GM19023 (cell line): Measurements from ENCODE around the gene ERICH6.

Experiments
- ATAC-seq: cut with Tn5 transposase; IDR thresholded peaks from one replicate; pipeline ENCODE4 v1.9.1; 2021; ENCODE audit warnings: mild to moderate bottlenecking, moderate library complexity; ENCODE audit not compliant: unreplicated experiment

Gene ERICH6

DNA sequence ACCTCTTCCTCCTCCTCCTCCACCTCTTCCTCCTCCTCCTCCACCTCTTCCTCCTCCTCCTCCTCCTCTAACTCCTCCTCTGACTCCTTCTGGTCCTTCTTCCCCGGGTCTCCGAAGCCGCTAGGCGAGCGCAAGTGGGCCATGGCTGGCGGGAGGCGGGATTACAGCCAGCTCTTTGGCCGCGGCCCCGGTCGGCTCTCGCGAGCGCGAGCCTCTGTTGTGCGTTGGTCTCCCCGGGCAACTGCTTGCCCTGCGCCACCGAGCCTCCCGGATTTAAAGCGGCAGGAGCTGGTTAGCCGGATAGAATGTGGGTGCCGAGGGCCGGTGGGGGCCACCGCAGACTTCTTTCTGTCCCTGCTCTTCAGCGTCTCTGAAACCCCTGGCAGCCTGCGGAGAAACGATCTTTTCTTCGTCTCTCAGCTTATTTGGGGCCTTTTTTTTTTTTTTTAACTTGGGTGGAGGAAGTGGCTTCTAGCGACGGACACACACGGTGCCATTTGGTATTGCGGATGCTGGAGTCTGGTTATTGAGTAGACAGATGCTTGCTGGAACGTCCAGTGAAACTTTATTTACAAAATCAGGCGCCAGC lies at the start of gene ERICH6:
TSS of gene ERICH6 (minus strand) at position 165 of the 589 bp plus-strand sequence. CDS start at position 143, 22 bp downstream.
- peak; percentile 99 for ATAC-seq

DNA sequence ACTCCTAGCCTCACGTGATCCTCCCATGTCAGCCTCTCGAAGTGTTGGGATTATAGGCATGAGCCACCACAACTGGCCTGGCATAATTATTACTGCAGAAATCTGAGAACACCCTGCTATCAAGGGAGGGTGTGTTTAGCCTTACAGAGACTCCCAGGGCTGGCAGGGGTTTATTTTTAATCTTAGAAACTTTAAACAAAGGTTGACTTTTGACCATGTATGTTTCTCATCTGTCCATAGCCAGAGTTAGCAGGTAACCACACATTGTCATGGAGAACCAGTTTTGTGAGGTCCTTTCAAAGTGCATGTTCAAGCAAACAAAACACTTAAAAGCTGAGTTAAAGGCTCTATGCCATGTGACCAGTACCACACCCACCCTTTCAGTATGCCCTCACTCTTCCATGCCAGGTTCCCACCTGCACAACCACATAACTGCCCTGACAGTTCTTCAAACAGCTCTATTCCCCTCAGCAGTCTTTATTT lies 48.1 kb upstream of the ERICH6 start:
- no peak for ATAC-seq

DNA sequence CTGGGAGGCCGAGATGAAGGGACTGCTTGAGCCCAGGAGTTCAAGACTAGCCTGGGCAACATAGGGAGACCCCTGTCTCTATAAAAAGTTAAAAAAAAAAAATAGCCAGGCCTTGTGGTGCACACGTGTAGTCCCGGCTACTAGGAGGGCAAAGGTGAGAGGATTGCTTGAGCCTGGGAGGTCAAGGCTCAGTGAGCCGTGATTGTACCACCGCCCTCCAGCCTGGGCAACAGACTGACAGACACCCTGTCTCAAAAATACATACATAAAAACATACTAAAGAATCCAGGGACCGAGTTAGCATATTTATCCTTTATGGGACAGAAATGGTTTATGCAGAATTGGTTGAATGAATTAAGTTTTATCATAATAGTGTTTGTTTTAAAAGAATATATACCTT lies 45.5 kb upstream of the ERICH6 start:
- ATAC-seq, result no peak

DNA sequence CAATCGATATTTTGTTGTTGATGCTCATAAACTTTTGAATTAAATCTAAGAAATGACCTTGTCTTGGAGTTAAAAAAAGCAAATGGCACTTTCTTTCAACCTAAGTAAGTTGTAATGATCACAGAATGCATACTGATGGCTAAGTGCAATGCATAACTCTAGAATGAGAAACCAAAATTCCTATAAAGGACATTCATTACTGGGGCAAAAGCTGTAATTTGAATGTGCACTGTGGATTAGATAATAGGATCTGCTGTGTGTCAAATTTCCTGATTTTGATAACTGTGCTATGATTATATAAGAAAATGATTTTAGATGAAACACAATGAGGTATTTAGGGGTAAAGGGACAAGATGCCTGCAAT lies 44.9 kb upstream of the ERICH6 start:
- ATAC-seq, result no peak

DNA sequence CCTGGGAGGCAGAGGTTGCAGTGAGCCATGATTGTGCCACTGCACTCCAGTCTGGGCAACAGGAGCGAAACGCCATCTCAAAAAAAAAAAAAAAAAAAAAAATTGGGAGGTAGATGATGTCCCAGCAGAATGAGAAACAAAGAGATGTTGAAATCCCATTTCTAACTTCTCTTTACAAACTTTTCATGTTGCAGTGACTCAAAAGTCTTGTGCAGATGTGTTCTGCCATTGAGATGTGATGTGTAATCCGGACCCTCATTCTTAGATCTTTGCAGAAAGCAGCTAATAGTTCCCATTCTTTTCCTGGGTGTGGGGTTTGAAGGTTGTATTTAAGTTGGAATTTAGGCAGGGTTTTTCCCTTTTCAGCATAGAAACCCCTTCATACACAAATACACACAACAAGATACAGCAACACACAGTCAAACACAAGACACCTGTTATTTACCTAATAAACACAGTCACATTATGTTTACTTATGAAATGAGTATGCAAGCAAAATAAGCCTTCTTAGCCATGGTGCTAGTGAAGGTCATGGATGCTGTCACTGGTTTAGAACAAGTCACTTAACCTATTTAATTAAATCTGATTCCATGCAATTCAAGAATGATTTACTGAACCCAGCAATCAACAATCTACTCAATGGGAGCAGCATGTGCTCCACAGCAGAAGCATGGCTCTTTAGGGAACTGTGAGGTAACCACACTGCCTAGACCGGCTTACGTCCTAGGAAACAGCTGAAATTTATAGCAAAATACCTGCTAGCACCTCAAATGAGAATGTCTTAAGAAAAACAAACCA lies 44.4 kb upstream of the ERICH6 start:
- ATAC-seq, result no peak

DNA sequence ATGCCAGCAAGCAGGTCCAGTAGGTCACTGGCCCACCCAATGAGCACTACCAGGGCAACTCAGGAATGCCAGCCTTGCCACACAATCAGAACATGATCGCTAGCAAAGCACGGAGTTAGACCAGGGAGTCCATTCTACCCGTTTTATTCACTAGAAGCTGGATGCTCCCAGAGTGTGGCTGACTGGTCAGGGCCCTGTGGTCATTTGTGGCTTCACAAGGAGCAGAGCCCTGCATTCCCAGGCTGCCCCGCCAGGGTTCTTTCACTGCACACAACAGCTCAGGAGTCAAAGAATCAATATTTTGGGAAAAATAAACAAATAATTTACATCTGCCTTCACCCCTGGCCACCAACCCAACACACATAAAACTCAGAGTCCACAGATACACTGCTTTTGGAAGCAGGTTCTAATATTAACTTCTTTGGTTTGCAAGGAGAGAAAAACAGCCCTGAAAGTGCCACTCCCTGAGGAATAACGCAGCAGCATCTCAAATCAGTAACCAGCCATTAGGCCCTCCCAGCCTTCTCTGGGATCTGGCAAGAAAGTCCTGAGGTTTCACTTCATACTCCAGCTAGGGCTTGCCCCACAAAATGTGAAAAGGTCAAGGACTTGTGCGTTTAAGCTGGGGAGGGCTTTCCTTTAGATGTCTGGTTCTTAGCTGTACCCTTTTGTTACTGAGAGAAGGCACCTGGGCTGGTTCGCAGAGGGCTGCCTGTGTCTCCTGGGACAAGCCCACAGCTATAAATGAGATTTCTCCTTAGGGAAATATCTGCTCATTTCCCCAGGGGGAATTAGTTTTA lies 43.3 kb upstream of the ERICH6 start:
- ATAC-seq, result no peak

DNA sequence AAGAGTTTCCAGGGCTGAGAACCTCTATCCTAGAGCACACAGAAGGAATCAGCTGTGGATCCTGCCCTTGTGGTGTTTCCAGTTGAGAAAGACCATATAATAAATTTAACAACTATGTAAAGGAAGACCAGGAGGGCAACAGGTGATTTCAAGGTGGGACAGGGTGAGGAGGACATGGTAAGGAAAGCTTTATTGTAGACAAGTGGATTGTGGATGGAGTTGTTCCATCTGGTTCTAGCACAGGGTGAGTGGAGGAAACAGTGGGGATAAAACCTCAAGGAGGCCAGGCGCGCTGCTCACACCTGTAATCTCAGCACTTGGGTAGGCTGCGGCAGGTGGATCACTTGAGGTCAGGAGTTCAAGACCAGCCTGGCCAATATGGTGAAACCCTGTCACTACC lies 42.1 kb upstream of the ERICH6 start:
- ATAC-seq, result no peak

DNA sequence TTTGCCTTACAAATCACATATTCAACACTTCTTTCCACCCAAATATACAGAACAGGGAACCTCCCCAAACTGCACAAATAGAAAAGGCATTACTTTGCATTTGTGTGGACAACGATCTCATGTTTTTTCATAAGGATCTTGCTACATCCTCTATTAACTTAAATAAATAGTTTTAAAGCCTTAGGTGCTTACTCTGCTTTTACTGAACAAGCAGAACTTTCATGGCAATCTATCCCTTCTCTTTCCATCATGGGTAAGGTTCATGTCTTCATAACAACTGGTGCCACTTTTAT lies 41.1 kb upstream of the ERICH6 start:
- ATAC-seq, result no peak

DNA sequence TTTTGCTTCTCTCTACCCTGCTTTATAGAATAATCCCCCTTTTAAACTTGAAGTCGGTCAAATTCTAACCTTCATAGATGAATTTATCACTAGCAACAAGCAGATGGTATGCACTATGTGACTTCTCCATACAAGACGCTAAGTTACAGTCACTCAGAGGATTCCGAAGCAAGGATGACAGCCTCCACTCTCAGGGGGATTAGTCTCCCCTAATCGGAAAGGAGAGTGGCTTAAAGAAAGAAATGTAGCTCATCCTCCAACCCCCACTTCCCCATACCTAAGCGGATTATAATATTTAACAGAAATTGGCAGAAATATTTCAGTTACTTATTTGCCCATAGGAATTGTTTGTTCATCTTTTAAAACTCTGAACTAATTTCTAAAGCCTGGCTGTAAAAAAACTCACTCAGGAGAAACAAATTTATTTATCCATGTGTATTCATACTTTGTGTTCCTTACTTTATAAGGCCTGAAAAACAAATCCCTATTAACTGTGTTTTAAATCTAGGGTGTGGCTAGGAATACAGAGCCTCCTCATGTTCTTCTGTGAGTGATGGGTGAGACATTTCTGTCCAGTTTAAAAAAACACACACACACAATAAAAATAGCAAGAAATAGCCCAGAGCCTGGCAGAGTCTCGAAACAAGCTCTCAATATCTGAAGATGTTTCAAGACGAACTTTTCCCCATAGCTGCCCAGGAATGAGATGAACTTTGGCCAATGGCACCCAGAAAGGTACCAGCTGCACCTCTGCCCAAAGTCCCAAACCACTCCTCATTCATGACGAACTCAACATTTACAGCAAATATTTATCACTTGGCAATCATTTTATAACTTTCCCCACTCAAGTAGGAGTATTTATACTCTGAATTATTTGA lies 40.6 kb upstream of the ERICH6 start:
- no peak for ATAC-seq

DNA sequence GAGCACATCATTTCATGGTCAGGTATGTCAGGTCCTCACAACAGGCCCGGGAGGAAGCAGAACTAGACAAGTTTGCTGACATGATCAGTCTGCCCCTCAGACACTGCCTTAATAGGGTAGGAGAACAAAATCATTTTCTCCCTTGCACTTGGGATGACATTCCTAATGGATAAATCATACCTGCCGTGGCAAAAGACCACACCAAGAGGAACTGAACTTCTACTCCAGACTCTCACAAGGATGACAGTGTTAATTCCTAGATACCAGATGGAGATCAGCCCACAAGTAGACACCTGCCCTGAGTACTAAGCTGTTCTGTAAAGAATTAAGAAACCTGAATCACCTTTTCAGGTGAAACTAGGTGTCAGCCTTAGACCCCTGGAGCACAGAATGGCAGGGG lies 39.8 kb upstream of the ERICH6 start:
- no peak for ATAC-seq

DNA sequence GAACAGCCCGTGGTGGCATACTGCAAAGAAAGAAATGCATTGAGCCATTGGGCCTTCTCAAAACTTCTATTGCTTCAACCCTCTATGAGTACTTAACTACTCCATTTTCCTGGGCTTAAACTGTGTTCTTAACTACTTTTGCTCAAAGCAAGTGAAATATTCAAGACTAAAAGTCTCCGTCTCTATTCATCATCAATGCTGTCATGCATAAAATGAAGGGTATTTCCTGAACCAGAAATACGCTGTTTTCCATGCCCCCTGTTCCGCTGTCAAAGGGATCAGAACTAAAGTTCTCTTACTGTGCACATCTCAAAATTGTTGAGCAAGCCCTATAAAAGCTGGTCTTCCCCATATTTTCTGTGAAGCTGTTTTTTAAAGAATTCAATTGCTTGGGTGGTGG lies 39.0 kb upstream of the ERICH6 start:
- no peak for ATAC-seq

DNA sequence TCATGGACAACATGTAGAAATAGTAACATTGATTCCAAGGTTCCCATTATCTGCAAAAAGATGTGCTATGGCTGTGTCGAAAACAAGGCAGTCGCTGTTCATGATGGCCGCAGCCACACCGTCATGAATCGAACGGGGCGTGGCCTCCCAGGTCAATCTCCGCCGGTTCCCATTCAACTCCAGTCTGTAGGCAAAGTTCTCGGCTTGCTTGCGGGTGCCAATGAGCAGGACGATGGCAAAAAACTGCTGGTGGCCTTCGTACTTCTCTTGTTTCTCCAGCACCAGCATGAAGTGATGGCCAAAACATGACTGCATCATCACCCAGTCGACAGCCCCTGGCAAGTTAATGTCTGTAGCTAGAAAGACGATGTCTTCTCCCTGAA lies 38.4 kb upstream of the ERICH6 start:
- ATAC-seq, result no peak

DNA sequence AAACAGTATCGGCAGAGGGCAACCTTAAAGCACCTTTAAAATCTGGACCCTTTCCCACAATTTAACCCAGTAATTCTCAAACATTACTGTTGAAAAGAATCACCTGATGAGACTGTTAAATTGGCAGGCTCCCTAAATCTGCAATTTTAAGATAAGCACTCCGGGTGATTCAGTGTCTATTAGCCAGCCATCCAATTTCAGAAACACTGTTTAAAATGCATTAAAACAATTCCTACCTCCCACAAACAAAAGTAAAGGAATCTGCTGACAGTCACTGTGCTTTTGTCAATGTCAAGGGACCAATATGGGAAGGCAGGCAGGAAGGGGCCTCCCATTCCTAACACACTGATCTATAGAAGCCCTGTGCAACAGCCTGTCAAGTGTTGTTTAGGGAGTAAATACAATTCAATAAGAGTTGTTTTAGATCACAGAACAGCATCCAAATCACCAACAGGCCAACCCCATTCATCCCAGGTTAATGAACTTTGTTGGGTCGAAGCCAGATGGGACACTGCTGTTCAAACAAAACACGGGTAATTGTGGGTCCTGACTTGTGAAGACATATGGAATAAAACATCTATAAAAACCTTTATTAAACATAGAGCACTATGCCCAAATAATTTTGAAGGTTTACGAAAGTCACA lies 37.9 kb upstream of the ERICH6 start:
- ATAC-seq, result no peak

DNA sequence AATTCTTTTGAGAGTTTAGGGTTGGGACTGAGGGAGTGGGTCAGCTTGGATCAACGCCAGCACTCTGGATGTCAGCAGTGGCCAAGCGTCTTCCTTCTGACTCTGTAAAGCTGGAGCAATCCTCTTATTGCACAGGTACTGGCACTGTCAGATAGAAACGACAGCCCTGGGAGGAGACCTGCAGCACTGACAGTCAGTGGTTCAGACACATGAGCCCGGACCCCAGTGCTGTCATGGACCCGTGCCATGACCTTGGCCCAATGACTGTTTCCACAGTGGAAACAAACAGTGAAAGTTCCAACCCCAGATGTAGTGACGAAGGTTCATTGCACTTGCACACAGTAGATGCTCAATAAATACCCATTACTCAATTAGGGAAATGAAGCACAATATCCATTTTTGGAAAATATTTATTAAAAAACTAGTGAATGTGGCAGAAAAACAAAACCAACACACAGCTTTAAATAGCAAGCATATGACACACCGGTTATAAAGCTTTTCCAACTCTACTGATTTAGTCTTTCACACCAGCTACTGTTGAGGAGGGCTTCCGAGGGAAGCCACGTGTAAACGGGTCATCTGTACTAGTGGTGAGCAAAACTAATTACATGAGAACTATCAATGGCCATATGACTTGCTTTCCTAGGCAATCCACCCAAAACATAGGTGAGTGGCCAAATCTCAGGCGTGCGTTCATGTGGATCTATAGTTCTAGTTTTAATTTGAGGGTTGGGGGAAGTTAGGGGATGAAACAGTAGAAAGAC lies 37.2 kb upstream of the ERICH6 start:
- no peak for ATAC-seq

DNA sequence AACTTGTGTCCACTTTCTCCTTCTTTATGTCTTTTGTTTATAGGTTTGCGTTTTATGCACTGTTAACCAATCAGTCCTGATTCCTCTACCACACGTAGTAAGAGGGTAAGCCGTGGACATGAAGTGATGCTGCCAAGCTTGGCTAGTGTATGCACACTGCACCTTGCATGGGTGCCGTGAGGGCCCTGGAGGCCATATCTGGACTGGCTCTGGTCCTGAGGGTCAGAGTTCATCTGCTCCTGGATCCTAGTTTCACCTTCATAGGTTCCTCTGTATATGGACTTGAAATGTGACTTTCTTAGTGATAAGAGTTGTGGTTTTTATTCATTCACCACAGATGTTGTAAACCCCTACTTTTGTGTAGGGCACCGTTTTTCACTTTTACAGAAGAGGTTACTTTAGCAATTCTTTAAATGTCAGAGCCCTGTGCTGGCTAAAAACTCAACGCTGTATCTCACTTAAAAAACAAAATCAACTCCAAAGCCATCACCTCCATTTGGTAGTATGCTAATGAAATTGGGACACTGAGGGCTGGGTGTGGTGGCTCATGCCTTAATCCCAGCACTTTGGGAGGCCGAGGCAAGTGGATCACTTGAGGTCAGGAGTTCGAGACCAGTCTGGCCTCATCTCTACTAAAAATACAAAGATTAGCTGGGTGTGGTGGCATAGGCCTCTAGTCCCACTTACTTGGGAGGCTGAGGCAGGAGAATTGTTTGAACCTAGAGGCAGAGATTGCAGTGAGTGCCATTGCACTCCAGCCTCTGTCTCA lies 36.3 kb upstream of the ERICH6 start:
- no peak for ATAC-seq

DNA sequence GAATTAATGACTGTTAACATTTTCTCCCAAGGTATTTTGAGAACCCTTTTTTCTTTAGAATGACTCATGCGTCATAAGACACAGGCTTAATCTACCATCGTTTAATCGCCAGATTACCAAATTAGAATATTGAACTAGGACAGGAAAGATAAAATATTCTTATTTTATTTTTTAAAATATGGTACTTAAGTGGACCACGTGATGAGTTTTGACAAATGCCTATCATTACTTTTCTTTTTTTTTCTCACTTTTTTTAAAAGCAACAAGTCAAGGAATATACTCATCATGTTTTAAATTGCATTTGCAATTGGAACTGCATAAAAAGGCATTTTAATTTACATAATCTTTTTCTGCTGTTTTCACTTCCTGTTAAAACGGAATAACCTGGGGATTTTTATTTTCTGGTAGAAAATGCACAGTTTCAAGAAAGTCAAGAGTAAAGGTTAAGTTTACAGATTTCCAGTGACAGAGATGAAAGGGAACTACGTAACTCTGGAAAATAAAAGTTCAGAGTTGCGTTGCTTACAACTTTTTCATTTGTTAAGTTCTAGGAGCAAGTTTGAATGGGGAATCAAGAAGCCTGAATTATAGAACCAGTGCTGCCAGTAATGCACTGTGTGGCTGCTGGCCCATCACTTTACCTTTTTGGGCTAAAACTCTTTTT lies 35.6 kb upstream of the ERICH6 start:
- ATAC-seq, result no peak

DNA sequence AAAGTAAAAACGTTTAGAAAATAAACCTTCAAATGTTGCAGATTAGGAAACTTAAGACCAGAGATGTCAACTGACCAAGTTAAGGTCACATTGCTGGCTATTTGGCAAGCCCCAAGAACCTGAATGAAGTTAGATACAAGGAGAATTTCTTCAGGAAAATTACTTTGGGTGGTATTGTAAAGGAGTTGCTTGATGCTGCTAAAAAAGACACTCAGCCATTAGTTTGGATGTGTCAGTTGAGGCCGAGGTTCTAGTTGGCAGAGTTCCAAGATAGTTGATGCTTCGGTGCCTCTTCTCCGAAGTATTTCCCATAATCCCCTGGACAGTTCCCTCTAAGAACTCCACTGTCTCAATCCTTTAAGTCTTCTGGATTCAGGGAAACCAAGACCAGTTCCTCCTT lies 35.0 kb upstream of the ERICH6 start:
- ATAC-seq, result no peak

DNA sequence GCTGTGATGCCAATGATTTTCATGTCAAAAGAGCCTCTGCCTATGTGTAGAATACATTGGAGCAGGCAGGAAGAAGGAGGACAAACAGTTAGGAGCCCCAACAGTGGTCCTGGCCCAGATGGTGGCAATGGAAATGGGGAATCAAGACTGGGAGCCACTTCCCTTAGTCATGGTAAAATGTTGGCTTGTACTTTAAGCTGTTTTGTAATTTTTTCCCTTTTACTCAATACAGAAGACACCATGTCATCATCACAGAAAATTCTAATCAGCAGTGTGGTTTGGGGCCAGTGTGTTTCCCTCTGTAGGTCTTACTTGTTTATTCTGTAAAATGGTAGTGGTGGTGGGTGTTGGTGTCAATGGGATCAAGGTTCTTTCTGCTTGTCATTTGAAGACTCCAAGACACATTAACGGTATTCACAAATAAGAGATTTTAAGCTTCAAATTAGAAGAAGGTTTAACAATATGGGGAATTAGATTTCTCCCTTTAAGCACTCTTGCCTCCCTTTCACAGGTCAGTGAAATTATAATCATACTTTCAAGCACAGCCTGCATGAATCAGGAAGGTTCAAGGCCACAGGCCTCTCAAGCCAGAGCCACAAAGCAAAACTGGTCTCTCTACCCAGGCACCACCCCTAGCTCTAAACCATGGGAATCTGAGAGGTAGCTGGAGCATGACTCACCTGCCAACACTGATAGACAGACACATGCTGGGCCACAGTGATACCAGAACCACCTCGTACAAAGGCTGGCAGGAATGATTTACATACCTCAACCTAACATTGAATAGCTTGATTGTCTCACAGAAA lies 34.4 kb upstream of the ERICH6 start:
- peak; percentile 61 for ATAC-seq
